GM12864 (cell line): ENCODE results near the gene CD55.
A peak's percentile ranks its signal among the peaks of the same experiment; 100 is the strongest.

Source experiments
- DNase-seq: peaks from one replicate; pipeline ENCODE4 v3.0.0-alpha.2; 2011; ENCODE audit warnings: low read depth
- H3K4me3 ChIP-seq: 2 replicates; pipeline ENCODE4 v1.5.1; 2011; ENCODE audit warnings: mild to moderate bottlenecking, low read depth, low read length, control low read depth
- TF ChIP-seq, protein P1 (sequence below): IDR thresholded peaks from 2 replicates; pipeline ENCODE4 v1.5.1; 2011; ENCODE audit warnings: low read depth, mild to moderate bottlenecking, moderate library complexity, low read length, control low read depth, inconsistent platforms; ENCODE audit errors: missing control alignments

The CD55 gene

DNA sequence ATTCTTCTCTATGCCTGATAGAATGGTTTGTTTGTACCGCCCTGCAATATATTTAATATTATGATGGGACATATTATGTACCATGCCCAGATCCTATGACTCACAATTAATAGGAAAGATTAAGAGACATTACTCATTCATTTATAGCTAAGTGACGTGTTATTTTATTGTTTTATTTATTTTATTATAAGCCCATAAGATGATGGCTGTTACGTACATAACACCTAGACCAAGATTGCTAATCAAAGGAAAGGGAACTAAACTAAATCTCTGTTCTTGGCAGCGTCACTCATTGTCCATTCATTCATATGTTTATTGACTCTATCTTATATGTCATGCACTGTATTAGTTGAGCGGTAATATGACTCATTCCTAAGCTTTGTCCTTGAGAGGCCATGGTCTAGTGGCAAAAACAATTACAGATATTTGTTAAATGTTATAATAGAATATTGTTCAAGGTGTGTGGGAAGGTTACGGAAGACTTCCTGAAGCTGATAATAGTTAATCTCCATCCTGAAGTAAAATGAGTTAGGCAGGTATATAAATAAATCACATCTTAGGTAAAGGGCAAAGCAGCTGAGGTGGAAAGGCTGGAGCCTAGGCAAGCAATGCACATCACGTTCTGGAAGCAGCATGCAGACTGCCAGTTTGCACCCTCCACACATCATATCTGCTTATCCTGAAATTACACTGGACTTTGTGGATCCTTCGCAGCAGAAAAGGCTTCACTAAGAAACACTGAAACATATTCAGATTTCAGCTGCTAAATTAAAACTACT is 16.6 kb upstream of the CD55 start:
- TF ChIP-seq, protein P1, sequence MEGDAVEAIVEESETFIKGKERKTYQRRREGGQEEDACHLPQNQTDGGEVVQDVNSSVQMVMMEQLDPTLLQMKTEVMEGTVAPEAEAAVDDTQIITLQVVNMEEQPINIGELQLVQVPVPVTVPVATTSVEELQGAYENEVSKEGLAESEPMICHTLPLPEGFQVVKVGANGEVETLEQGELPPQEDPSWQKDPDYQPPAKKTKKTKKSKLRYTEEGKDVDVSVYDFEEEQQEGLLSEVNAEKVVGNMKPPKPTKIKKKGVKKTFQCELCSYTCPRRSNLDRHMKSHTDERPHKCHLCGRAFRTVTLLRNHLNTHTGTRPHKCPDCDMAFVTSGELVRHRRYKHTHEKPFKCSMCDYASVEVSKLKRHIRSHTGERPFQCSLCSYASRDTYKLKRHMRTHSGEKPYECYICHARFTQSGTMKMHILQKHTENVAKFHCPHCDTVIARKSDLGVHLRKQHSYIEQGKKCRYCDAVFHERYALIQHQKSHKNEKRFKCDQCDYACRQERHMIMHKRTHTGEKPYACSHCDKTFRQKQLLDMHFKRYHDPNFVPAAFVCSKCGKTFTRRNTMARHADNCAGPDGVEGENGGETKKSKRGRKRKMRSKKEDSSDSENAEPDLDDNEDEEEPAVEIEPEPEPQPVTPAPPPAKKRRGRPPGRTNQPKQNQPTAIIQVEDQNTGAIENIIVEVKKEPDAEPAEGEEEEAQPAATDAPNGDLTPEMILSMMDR: no peak
- no peak overlapping the region for H3K4me3 ChIP-seq
- no peak for DNase-seq

DNA sequence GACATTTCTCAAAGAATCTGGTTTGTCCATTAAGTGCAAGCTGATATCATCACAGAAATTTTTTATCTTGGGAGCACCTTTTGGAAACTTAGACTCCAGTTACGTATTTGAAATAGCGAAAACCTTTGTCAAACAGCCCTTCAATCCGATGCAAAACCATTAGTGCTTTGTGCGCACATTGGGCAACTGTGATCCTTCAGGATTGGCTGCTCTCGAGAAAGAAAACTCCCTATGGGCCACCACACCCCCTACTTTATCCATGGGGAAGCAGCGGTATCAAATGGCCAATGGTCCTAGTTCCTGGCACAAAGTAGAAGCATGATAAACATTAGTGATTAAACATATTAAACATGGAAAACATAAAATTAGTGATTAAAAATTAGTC is 16.0 kb upstream of the CD55 start:
- TF ChIP-seq, protein P1: no peak
- DNase-seq: no peak
- H3K4me3 ChIP-seq: no peak overlapping the region

DNA sequence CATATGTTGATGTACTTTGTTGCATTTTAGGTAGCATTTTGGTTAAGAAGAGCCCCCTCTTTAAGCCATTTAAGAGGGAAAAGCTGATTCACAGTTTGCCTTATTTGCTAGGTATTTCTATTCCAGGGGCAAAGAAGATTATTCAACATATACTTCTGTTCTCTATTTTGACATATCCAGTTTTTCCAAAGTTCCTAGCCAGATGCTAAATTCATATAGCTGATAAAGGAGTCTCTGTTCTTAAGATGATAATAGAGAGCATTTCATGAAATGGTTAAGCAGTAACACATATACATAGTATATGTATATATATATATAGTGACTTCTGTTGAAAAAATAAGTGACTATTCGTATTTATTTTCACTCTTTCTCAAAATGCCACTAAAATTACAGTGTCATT is 15.5 kb upstream of the CD55 start:
- no peak for DNase-seq
- H3K4me3 ChIP-seq: no peak overlapping the region
- TF ChIP-seq, protein P1: no peak

DNA sequence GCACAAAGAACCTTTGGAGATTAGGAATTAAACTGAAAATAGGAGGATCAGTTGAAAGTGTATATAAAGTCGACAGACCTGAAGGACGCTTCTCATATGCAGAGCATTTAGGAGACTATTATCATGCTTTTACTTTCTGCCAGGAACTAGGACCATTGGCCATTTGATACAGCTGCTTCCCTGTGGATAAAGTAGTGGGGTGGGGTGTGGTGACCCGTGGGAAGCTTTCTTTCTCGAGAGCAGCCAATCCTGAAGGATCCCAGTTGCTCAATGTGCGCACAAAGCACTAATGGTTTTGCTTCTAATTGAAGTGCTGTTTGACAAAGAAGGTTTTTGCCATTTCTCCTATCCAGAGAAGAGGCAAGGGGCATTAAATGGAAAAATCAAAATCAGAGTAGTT is 14.9 kb upstream of the CD55 start:
- TF ChIP-seq, protein P1: no peak
- no peak for DNase-seq

DNA sequence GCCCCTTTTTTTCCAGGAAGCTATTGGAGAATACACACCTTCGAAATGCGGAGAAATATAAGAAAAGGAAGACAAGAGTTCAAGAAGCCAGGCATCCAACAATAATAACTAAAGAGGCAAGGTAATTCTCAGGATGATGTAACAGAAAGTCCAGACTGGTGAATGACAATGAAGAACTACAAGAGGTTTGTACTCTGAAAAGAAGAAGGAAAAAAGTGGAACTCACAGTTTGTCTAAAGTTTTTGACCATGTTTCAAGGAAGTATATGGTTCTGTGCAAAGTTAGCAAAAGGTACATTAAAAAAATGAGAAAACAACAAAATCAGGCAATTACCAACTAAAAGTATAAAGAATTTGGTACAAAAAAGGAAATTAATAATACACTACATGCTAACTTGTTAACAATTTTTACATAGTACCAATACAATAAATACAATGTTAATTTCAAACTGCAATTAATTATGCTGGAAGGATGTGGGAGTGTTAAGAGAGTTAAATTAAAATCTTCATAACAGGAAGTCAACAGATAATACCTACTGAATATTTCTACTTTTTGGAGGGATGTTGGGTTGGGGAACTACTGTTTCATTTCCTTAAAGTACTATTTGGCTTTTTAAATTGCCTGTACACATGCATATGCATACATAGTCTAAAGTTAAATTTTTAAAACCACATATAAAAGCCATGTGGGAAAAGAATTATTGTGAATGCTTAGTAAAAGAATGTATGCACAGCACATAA is 12.9 kb upstream of the CD55 start:
- TF ChIP-seq, protein P1: no peak
- H3K4me3 ChIP-seq: no peak overlapping the region
- DNase-seq: no peak

More for the DNA sequence above, 14.9 kb upstream of the CD55 start:
- H3K4me3 ChIP-seq: no peak overlapping the region

DNA sequence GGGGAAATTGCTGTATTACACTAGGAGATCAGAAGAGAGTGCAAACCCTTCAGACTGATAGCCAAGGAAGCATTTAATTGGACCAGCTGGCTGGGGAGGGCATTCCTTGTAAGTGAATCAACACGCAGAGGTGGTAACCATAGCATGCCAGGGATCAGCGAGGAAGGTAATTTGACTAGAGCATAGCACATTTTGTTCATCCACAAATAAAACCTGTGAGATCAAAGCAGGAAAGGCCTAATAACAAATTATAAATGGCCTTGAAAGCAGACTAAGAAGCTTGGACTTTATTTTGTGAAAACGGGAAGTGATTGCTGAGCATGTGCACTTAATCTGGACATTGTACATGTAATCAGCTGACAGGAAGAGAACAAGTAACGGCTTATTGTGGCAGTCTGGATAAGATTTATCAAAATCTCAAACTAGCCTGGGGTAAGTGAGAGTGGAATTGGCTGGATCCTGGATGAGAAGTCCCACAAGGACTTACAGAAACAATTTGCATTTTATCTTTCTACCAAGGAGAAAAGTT is 11.7 kb upstream of the CD55 start:
- H3K4me3 ChIP-seq: no peak overlapping the region
- TF ChIP-seq, protein P1: no peak
- DNase-seq: peak; percentile 30
